SJCRH30 (cell line): ENCODE data around the gene SERINC5. TPM values are rescaled to one million over a fixed set of nuclear protein-coding genes. Genes with fewer than 3 reads are reported as not detected.
"Not testable (repeated sequence)": the region's sequence is repeated elsewhere in the genome, so short reads cannot be mapped to it uniquely, and the experiment has no call there.

Experiments used
- DNase-seq, 2 experiments: peaks; one replicate each; pipeline ENCODE4 v3.0.0-alpha.2; 2015 to 2020
- H3K27ac ChIP-seq: fragments of 250-450 bp; sonication (Bioruptor Pico); 2 replicates; pipeline ENCODE4 v1.5.1; 2020; ENCODE audit warnings: mild to moderate bottlenecking, moderate library complexity
- H3K27me3 ChIP-seq: fragments of 250-450 bp; sonication (Bioruptor Pico); 2 replicates; pipeline ENCODE4 v1.5.1; 2020; ENCODE audit warnings: mild to moderate bottlenecking, moderate library complexity
- H3K36me3 ChIP-seq: fragments of 250-450 bp; sonication (Bioruptor Pico); 2 replicates; pipeline ENCODE4 v1.5.1; 2020; ENCODE audit warnings: mild to moderate bottlenecking, moderate library complexity
- H3K4me1 ChIP-seq: fragments of 250-450 bp; sonication (Bioruptor Pico); 2 replicates; pipeline ENCODE4 v1.5.1; 2020; ENCODE audit warnings: mild to moderate bottlenecking, moderate library complexity
- H3K4me3 ChIP-seq: fragments of 250-450 bp; sonication (Bioruptor Pico); 2 replicates; pipeline ENCODE4 v1.5.1; 2020; ENCODE audit warnings: mild to moderate bottlenecking, moderate library complexity
- H3K9me3 ChIP-seq: fragments of 250-450 bp; sonication (Bioruptor Pico); replicated peaks from 2 replicates; pipeline ENCODE4 v1.5.1; 2020; ENCODE audit warnings: mild to moderate bottlenecking, moderate library complexity
- total RNA-seq: library from RNA; depleted of rRNA; stranded (reverse); fragments of >200 nt; shearing (Covaris generic); gene quantifications from 2 replicates; pipeline ENCODE4 v1.2.3, GENCODE V29; 2014

The SERINC5 gene
- total RNA-seq, 1 experiment from 2014 or later = 9.0 TPM

- Histone ChIP-seq H3K9me3 (peaks cover 3% of the 10 kb centered on the region), H3K27me3 (no peaks in the 10 kb centered on the region), H3K27ac (no peak overlapping the region), H3K36me3 (no peaks in the 10 kb centered on the region), H3K4me1 (peaks cover 20% of the 10 kb centered on the region), H3K4me3 (no peak overlapping the region)
- no peak for DNase-seq
Observed at GRCh38 chr5:80124121-80124918, 131.5 kb downstream of the SERINC5 start.

GRCh38 chr5:80122579-80122978 is 133.3 kb downstream of the SERINC5 start:
- Histone ChIP-seq H3K4me3 (no peak overlapping the region), H3K27ac (no peak overlapping the region), H3K36me3 (no peaks in the 10 kb centered on the region), H3K9me3 (peaks cover 4% of the 10 kb centered on the region), H3K4me1 (peaks cover 9% of the 10 kb centered on the region), H3K27me3 (no peaks in the 10 kb centered on the region)
- no peak for DNase-seq

GRCh38 chr5:80119372-80119771 is 136.5 kb downstream of the SERINC5 start:
- DNase-seq = no peak
- Histone ChIP-seq H3K4me3 (no peak overlapping the region), H3K36me3 (no peaks in the 10 kb centered on the region), H3K27me3 (no peaks in the 10 kb centered on the region), H3K9me3 (peaks cover 7% of the 10 kb centered on the region; the same call in 1 of the 2 replicates), H3K27ac (no peak overlapping the region), H3K4me1 (no peaks in the 10 kb centered on the region)

- no peaks in the 10 kb centered on the region for H3K27me3 ChIP-seq
- H3K36me3 ChIP-seq = no peaks in the 10 kb centered on the region
- no peak overlapping the region for H3K27ac ChIP-seq
- H3K9me3 ChIP-seq = peaks cover 7% of the 10 kb centered on the region; the same call in 1 of the 2 replicates
- no peaks in the 10 kb centered on the region for H3K4me1 ChIP-seq
- no peak for DNase-seq
- H3K4me3 ChIP-seq = no peak overlapping the region
Observed at GRCh38 chr5:80117446-80117845, 138.4 kb downstream of the SERINC5 start.

- no peak for DNase-seq
- Histone ChIP-seq H3K4me1 (no peaks in the 10 kb centered on the region; the same call in 1 of the 2 replicates), H3K4me3 (no peak overlapping the region), H3K9me3 (peaks cover 7% of the 10 kb centered on the region; the same call in 1 of the 2 replicates), H3K27me3 (no peaks in the 10 kb centered on the region), H3K27ac (no peak overlapping the region), H3K36me3 (no peaks in the 10 kb centered on the region)
Observed at GRCh38 chr5:80116465-80116864, 139.4 kb downstream of the SERINC5 start.

- Histone ChIP-seq H3K27me3 (no peaks in the 10 kb centered on the region), H3K9me3 (peaks cover 7% of the 10 kb centered on the region; the same call in 1 of the 2 replicates), H3K4me1 (no peaks in the 10 kb centered on the region; the same call in 1 of the 2 replicates), H3K4me3 (no peak overlapping the region), H3K27ac (no peak overlapping the region), H3K36me3 (no peaks in the 10 kb centered on the region)
- no peak for DNase-seq
Observed at GRCh38 chr5:80116000-80116399, 139.8 kb downstream of the SERINC5 start.

- DNase-seq = no peak
- H3K9me3 ChIP-seq = peaks cover 7% of the 10 kb centered on the region; the same call in 1 of the 2 replicates
- no peak overlapping the region for H3K4me3 ChIP-seq
- no peaks in the 10 kb centered on the region; the same call in 1 of the 2 replicates for H3K4me1 ChIP-seq
- H3K27me3 ChIP-seq = no peaks in the 10 kb centered on the region
- no peak overlapping the region for H3K27ac ChIP-seq
- no peaks in the 10 kb centered on the region for H3K36me3 ChIP-seq
Observed at GRCh38 chr5:80114860-80115259, 141.0 kb downstream of the SERINC5 start.

- not testable (repeated sequence) for DNase-seq, H3K36me3 ChIP-seq, H3K4me1 ChIP-seq, H3K4me3 ChIP-seq, H3K27me3 ChIP-seq, H3K9me3 ChIP-seq, H3K27ac ChIP-seq
Observed at GRCh38 chr5:80111376-80111990, 144.4 kb downstream of the SERINC5 start.

- H3K9me3 ChIP-seq = no peaks in the 10 kb centered on the region
- H3K4me3 ChIP-seq = no peak overlapping the region
- H3K36me3 ChIP-seq = no peaks in the 10 kb centered on the region
- no peaks in the 10 kb centered on the region; the same call in 1 of the 2 replicates for H3K4me1 ChIP-seq
- no peak overlapping the region for H3K27ac ChIP-seq
- no peaks in the 10 kb centered on the region for H3K27me3 ChIP-seq
- no peak for DNase-seq
Observed at GRCh38 chr5:80109646-80110478, 146.0 kb downstream of the SERINC5 start.

GRCh38 chr5:80106916-80107315 is 148.9 kb downstream of the SERINC5 start:
- no peak overlapping the region for H3K4me3 ChIP-seq
- no peaks in the 10 kb centered on the region; the same call in 1 of the 2 replicates for H3K4me1 ChIP-seq
- no peak overlapping the region for H3K27ac ChIP-seq
- H3K36me3 ChIP-seq = no peaks in the 10 kb centered on the region
- no peaks in the 10 kb centered on the region for H3K27me3 ChIP-seq
- no peak for DNase-seq
- H3K9me3 ChIP-seq = no peaks in the 10 kb centered on the region

GRCh38 chr5:80105698-80106439 is 150.0 kb downstream of the SERINC5 start:
- no peaks in the 10 kb centered on the region for H3K4me1 ChIP-seq
- peak; percentile 31 to 36 for DNase-seq
- no peak overlapping the region for H3K27ac ChIP-seq
- H3K27me3 ChIP-seq = no peaks in the 10 kb centered on the region
- H3K9me3 ChIP-seq = no peaks in the 10 kb centered on the region
- H3K36me3 ChIP-seq = no peaks in the 10 kb centered on the region
- H3K4me3 ChIP-seq = no peak overlapping the region

GRCh38 chr5:80103371-80103770 is 152.5 kb downstream of the SERINC5 start:
- Histone ChIP-seq H3K27me3 (no peaks in the 10 kb centered on the region), H3K36me3 (no peaks in the 10 kb centered on the region), H3K4me1 (no peaks in the 10 kb centered on the region), H3K9me3 (no peaks in the 10 kb centered on the region), H3K4me3 (no peak overlapping the region), H3K27ac (no peak overlapping the region)
- no peak for DNase-seq

GRCh38 chr5:80101993-80102392 is 153.9 kb downstream of the SERINC5 start:
- H3K36me3 ChIP-seq = no peaks in the 10 kb centered on the region
- no peak overlapping the region for H3K27ac ChIP-seq
- H3K27me3 ChIP-seq = no peaks in the 10 kb centered on the region
- no peak overlapping the region for H3K4me3 ChIP-seq
- H3K9me3 ChIP-seq = no peaks in the 10 kb centered on the region
- no peaks in the 10 kb centered on the region for H3K4me1 ChIP-seq
- DNase-seq = no peak

GRCh38 chr5:80097451-80097850 is 158.4 kb downstream of the SERINC5 start:
- no peaks in the 10 kb centered on the region for H3K4me1 ChIP-seq
- H3K9me3 ChIP-seq = no peaks in the 10 kb centered on the region
- no peak overlapping the region for H3K27ac ChIP-seq
- no peak overlapping the region for H3K4me3 ChIP-seq
- no peaks in the 10 kb centered on the region for H3K27me3 ChIP-seq
- H3K36me3 ChIP-seq = no peaks in the 10 kb centered on the region
- DNase-seq = no peak
